CD14-positive monocyte (primary cell): ENCODE measurements around the gene CD247. TPM values are rescaled to one million over a fixed set of nuclear protein-coding genes. Genes with fewer than 3 reads are reported as not detected.

Experiments used
- DNase-seq, 3 donors: peaks; one replicate each; pipeline ENCODE4 v3.0.0-alpha.2; 2011 to 2022
- H2AFZ ChIP-seq: 2 replicates; pipeline ENCODE4 v1.6.0; 2012; ENCODE audit warnings: mild to moderate bottlenecking, low read depth, low read length, inconsistent platforms; ENCODE audit not compliant: insufficient read depth, poor library complexity, severe bottlenecking
- H3K27ac ChIP-seq, 2 donors: 1 replicate in 1 of 2; 2 replicates in 1 of 2; pipeline ENCODE4 v1.5.1; 2012 to 2013; ENCODE audit warnings: low read length in 2 of 2, control low read depth in 1 of 2, inconsistent platforms in 1 of 2, low read depth in 1 of 2, mild to moderate bottlenecking in 1 of 2
- H3K27me3 ChIP-seq, 2 donors: one replicate each; pipeline versions ENCODE4 v1.6.0 to v1.6.1; 2011 to 2013; ENCODE audit warnings: low read length in 2 of 2; ENCODE audit not compliant: control insufficient read depth in 2 of 2, insufficient read depth in 2 of 2
- H3K36me3 ChIP-seq, 2 donors: replicated peaks in 1 of 2; 1 replicate in 1 of 2; 2 replicates in 1 of 2; pipeline versions ENCODE4 v1.5.1 to v1.6.1; 2012 to 2013; ENCODE audit warnings: low read length in 2 of 2, control low read depth in 1 of 2, inconsistent platforms in 1 of 2, mild to moderate bottlenecking in 1 of 2; ENCODE audit not compliant: insufficient read depth in 2 of 2, control insufficient read depth in 1 of 2
- H3K4me1 ChIP-seq, 2 donors: 1 replicate in 1 of 2; 2 replicates in 1 of 2; pipeline versions ENCODE4 v1.5.1 to v1.6.1; 2012 to 2013; ENCODE audit warnings: low read length in 2 of 2, control low read depth in 1 of 2, inconsistent platforms in 1 of 2, mild to moderate bottlenecking in 1 of 2, moderate library complexity in 1 of 2; ENCODE audit not compliant: insufficient read depth in 2 of 2, control insufficient read depth in 1 of 2
- H3K4me2 ChIP-seq: replicated peaks from 2 replicates; pipeline ENCODE3; 2012; ENCODE audit warnings: low read length, moderate library complexity, mild to moderate bottlenecking; ENCODE audit not compliant: poor library complexity, severe bottlenecking; ENCODE audit errors: extremely low read depth
- H3K4me3 ChIP-seq, 3 experiments: fragments of 200-600 bp in 1 of 3; sonication (generic) in 1 of 3; replicated peaks in 1 of 3; 1 replicate in 2 of 3; 2 replicates in 1 of 3; pipeline ENCODE4 v1.5.1; 2011 to 2013; ENCODE audit warnings: low read length in 3 of 3, mild to moderate bottlenecking in 3 of 3, control low read depth in 2 of 3, low read depth in 2 of 3, inconsistent platforms in 1 of 3, moderate library complexity in 1 of 3
- H3K79me2 ChIP-seq: 2 replicates; pipeline ENCODE4 v1.6.0; 2012; ENCODE audit warnings: mild to moderate bottlenecking, control low read depth, inconsistent platforms, low read length, moderate library complexity; ENCODE audit not compliant: insufficient read depth
- H3K9ac ChIP-seq: 2 replicates; pipeline ENCODE4 v1.6.0; 2017; ENCODE audit warnings: low read length, mild to moderate bottlenecking; ENCODE audit not compliant: insufficient read depth, poor library complexity, severe bottlenecking
- H3K9me3 ChIP-seq, 2 donors: replicated peaks in 1 of 2; 1 replicate in 1 of 2; 2 replicates in 1 of 2; pipeline versions ENCODE4 v1.5.1 to v1.6.1; 2012 to 2013; ENCODE audit warnings: low read length in 2 of 2, control low read depth in 1 of 2; ENCODE audit not compliant: control insufficient read depth in 1 of 2, insufficient read depth in 1 of 2
- H4K20me1 ChIP-seq: 2 replicates; pipeline ENCODE4 v1.6.0; 2012; ENCODE audit warnings: mild to moderate bottlenecking, low read length, control low read depth, moderate library complexity; ENCODE audit not compliant: insufficient read depth
- H3K27ac Mint-ChIP-seq, 7 donors: one replicate each; pipeline ENCODE4 v1.8.0; 2020; ENCODE audit warnings: mild to moderate bottlenecking in 7 of 7, mixed read lengths in 7 of 7, moderate library complexity in 6 of 7, inconsistent platforms in 2 of 7
- H3K27me3 Mint-ChIP-seq, 3 donors: one replicate each; pipeline ENCODE4 v1.8.0; 2021 to 2022; ENCODE audit warnings: low read depth in 3 of 3, mild to moderate bottlenecking in 3 of 3, mixed read lengths in 3 of 3, moderate library complexity in 3 of 3, inconsistent platforms in 1 of 3
- H3K36me3 Mint-ChIP-seq, 2 donors: one replicate each; pipeline ENCODE4 v1.8.0; 2020; ENCODE audit warnings: mixed read lengths in 2 of 2, inconsistent platforms in 1 of 2, mild to moderate bottlenecking in 1 of 2
- H3K4me1 Mint-ChIP-seq: one replicate; pipeline ENCODE4 v1.8.0; 2020; ENCODE audit warnings: mild to moderate bottlenecking, mixed read lengths
- H3K4me3 Mint-ChIP-seq, 2 donors: one replicate each; pipeline ENCODE4 v1.8.0; 2020; ENCODE audit warnings: mild to moderate bottlenecking in 2 of 2, mixed read lengths in 2 of 2, moderate library complexity in 1 of 2
- H3K9me3 Mint-ChIP-seq, 7 donors: one replicate each; pipeline ENCODE4 v1.8.0; 2020 to 2022; ENCODE audit warnings: mixed read lengths in 7 of 7, mild to moderate bottlenecking in 6 of 7, moderate library complexity in 6 of 7, inconsistent platforms in 2 of 7
- WGBS: methylation state at CpG from one replicate; pipeline ENCODE4 v1.1.5; 2013; ENCODE audit warnings: missing lambda C conversion rate; ENCODE audit not compliant: insufficient coverage; 5-methylcytosine and 5-hydroxymethylcytosine counted together
- intact Hi-C, 2 donors: fragments of 100-400 bp; cut with micrococcal nuclease; formaldehyde crosslinking; loops; one replicate each; pipeline versions ENCODE4 v1.15.0 to v1.15.1; 2023
- polyA plus RNA-seq, 3 donors: library from polyadenylated mRNA; depleted of rRNA in 1 of 3; unstranded in 2 of 3; stranded (reverse) in 1 of 3; fragments of 300-500 nt in 2 of 3; fragments of >200 nt in 1 of 3; fragmentation: Illumina TruSeq in 2 of 3; gene quantifications; 1 replicate in 2 of 3; 2 replicates in 1 of 3; pipeline ENCODE4 v1.2.3, GENCODE V29; 2012 to 2021
- TF ChIP-seq, protein P1 (sequence below): fragments of 200-600 bp; IDR thresholded peaks from one replicate; pipeline ENCODE4 v1.8.0; 2022; ENCODE audit warnings: antibody characterized with exemption, mild to moderate bottlenecking

The CD247 gene
- polyA plus RNA-seq, 3 donors, result 0.29 to 1.8 (median 1.6) TPM

DNA sequence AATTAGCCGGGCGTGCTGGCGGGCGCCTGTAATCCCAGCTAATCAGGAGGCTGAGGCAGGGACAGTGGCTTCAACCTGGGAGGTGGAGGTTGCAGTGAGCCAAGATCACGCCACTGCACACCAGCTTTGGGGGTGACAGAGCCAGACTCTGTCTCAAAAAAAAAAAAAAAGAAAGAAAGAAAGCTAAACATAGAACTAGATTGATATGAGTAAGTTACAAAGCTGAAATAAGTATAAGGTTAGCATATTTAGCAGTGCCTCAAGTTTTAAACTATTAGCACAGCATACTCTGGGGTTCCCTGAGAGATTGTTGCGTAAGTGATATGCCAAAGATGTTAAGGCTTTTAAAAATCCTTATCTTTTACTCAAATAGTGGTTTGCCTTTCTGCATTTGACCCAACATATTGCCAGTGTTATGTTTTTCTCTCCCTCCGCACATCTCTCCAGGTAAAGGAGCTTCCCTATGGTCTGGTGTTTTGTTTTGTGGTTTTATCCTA lies 126.1 kb downstream of the CD247 start:
- Histone ChIP-seq H3K27me3 (no peaks in the 10 kb centered on the region), H3K9me3 (no peaks in the 10 kb centered on the region), H3K4me1 (no peaks in the 10 kb centered on the region), H3K4me2 (no peak overlapping the region), H3K4me3 (no peak overlapping the region), H4K20me1 (no peaks in the 10 kb centered on the region), H3K9ac (no peak overlapping the region), H3K79me2 (no peaks in the 10 kb centered on the region), H2AFZ (no peak overlapping the region), H3K27ac (no peak overlapping the region), H3K36me3 (peaks cover 20 to 46% of the 10 kb centered on the region in 2 donors)
- TF ChIP-seq, protein P1, sequence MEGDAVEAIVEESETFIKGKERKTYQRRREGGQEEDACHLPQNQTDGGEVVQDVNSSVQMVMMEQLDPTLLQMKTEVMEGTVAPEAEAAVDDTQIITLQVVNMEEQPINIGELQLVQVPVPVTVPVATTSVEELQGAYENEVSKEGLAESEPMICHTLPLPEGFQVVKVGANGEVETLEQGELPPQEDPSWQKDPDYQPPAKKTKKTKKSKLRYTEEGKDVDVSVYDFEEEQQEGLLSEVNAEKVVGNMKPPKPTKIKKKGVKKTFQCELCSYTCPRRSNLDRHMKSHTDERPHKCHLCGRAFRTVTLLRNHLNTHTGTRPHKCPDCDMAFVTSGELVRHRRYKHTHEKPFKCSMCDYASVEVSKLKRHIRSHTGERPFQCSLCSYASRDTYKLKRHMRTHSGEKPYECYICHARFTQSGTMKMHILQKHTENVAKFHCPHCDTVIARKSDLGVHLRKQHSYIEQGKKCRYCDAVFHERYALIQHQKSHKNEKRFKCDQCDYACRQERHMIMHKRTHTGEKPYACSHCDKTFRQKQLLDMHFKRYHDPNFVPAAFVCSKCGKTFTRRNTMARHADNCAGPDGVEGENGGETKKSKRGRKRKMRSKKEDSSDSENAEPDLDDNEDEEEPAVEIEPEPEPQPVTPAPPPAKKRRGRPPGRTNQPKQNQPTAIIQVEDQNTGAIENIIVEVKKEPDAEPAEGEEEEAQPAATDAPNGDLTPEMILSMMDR, result no peak
- Mint-ChIP-seq H3K4me1 (peaks cover 3% of the 10 kb centered on the region), H3K27me3 (no peaks in the 10 kb centered on the region), H3K27ac (peak overlapping the region in 1 of 7 donors; percentile 77), H3K9me3 (peaks cover 0 to 2% (median 0%) of the 10 kb centered on the region in 7 donors), H3K4me3 (no peak overlapping the region), H3K36me3 (peaks cover 32 to 33% of the 10 kb centered on the region in 2 donors)
- 100% methylated on average over 4 of the region's 7 CpGs for WGBS
- DNase-seq, result no peak
- intact Hi-C loops, result loop anchor here in 1 of 2 donors (10.0 kb wide), 1 partner anchor 143 kb away; no protein-coding TSS in a partner anchor

DNA sequence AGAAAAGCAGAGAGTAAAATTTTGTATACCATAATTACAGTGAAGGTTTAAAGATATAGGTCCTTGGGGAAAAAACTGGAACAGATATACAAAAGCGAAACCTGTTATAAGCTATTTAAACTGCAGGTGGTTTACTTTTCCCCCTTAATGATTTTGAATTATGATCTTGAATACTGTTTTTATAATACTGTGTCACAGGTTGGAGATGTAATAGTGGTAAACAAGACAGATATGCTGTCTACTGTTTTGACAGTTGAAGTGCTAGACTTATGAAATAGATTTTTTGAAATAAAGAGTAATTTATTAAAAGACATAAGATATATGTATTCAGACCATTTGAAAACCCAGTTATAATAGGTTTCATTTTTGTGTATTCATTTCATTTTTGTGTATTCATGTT lies 129.4 kb downstream of the CD247 start:
- peaks cover 3% of the 10 kb centered on the region for H3K4me1 Mint-ChIP-seq
- intact Hi-C loops, result no loop called here
- Histone ChIP-seq H3K9ac (no peak overlapping the region), H3K4me1 (no peaks in the 10 kb centered on the region), H3K27me3 (no peaks in the 10 kb centered on the region), H3K79me2 (no peaks in the 10 kb centered on the region), H3K36me3 (peaks cover 36 to 60% of the 10 kb centered on the region in 2 donors), H4K20me1 (no peaks in the 10 kb centered on the region), H2AFZ (no peak overlapping the region), H3K4me3 (no peak overlapping the region), H3K27ac (no peak overlapping the region), H3K4me2 (no peak overlapping the region), H3K9me3 (no peaks in the 10 kb centered on the region)
- no peak overlapping the region for H3K4me3 Mint-ChIP-seq
- H3K27ac Mint-ChIP-seq, result no peak overlapping the region
- no peaks in the 10 kb centered on the region for H3K27me3 Mint-ChIP-seq
- TF ChIP-seq, protein P1, result no peak
- H3K9me3 Mint-ChIP-seq, result peaks cover 0 to 2% (median 0%) of the 10 kb centered on the region in 7 donors
- H3K36me3 Mint-ChIP-seq, result peaks cover 45 to 48% of the 10 kb centered on the region in 2 donors
- no CpG with 5 or more reads among the region's 1 CpG for WGBS
- no peak for DNase-seq
